ENCODE results near the gene CDC42EP2.
A peak's percentile ranks its signal among the peaks of the same experiment; 100 is the strongest.

The CDC42EP2 gene

GRCh38 chr11:65314501-65315203, at the start of gene CDC42EP2:
Gene CDC42EP2, plus strand, starts transcription at chr11:65314866. Its CDS starts 6,033 bp downstream, at chr11:65320899.
- peak; percentile 62 for DNase-seq

- DNase-seq, result no peak
Measured at GRCh38 chr11:65266210-65266609, 48.5 kb upstream of the CDC42EP2 start.

- DNase-seq, result no peak
Measured at GRCh38 chr11:65274735-65275682, 39.7 kb upstream of the CDC42EP2 start.

GRCh38 chr11:65275906-65276305, 38.8 kb upstream of the CDC42EP2 start:
- no peak for DNase-seq

GRCh38 chr11:65277631-65278277, 36.9 kb upstream of the CDC42EP2 start:
- no peak for DNase-seq

- no peak for DNase-seq
Measured at GRCh38 chr11:65278356-65278755, 36.3 kb upstream of the CDC42EP2 start.

- DNase-seq, result no peak
Measured at GRCh38 chr11:65279279-65279678, 35.4 kb upstream of the CDC42EP2 start.

- DNase-seq, result peak; percentile 48
Measured at GRCh38 chr11:65279741-65280440, 34.8 kb upstream of the CDC42EP2 start.

- no peak for DNase-seq
Measured at GRCh38 chr11:65280646-65281045, 34.0 kb upstream of the CDC42EP2 start.

GRCh38 chr11:65286686-65287085, 28.0 kb upstream of the CDC42EP2 start:
- DNase-seq, result no peak

- no peak for DNase-seq
Measured at GRCh38 chr11:65287601-65288000, 27.1 kb upstream of the CDC42EP2 start.

GRCh38 chr11:65288706-65289536, 25.7 kb upstream of the CDC42EP2 start:
- no peak for DNase-seq

GRCh38 chr11:65290448-65291165, 24.1 kb upstream of the CDC42EP2 start:
- no peak for DNase-seq

- DNase-seq, result no peak
Measured at GRCh38 chr11:65291613-65292012, 23.1 kb upstream of the CDC42EP2 start.

- DNase-seq, result no peak
Measured at GRCh38 chr11:65292890-65293289, 21.8 kb upstream of the CDC42EP2 start.

GRCh38 chr11:65293909-65294381, 20.7 kb upstream of the CDC42EP2 start:
- DNase-seq, result no peak

GRCh38 chr11:65295001-65295400, 19.7 kb upstream of the CDC42EP2 start:
- no peak for DNase-seq

GRCh38 chr11:65295571-65296341, 18.9 kb upstream of the CDC42EP2 start:
- no peak for DNase-seq

- no peak for DNase-seq
Measured at GRCh38 chr11:65297026-65297672, 17.5 kb upstream of the CDC42EP2 start.

GRCh38 chr11:65298131-65298535, 16.5 kb upstream of the CDC42EP2 start:
- no peak for DNase-seq
